ENCODE data around the gene RPL32. TPM values are rescaled to one million over a fixed set of nuclear protein-coding genes. Genes with fewer than 3 reads are reported as not detected.

The RPL32 gene
- total and polyA plus RNA-seq, 8 donors: 71.5 to 3,985 (median 2,039) TPM

- no peaks in the 10 kb centered on the region for H3K27me3 ChIP-seq
- H3K27ac ChIP-seq: peak overlapping the region; percentile 67 to 85 (median 84)
- WGBS, 5 donors: 0 to 2% (median 1%) methylated on average over 29 to 50 of the region's 50 CpGs
- H3K9me3 ChIP-seq: no peaks in the 10 kb centered on the region
- TF ChIP-seq CTCF (IDR thresholded peaks at IDR 0.05) (peak in 5 of 7 experiments; percentile 60 to 98 (median 80)), POLR2A (IDR thresholded peaks at IDR 0.05) (no peak), EP300 (IDR thresholded peaks at IDR 0.05) (no peak), POLR2AphosphoS5 (IDR thresholded peaks at IDR 0.05) (peak; percentile 19 to 52 (median 48))
- H3K4me3 ChIP-seq: peak overlapping the region; percentile 54 to 67 (median 58)
- intact Hi-C loops (cut with DNase I; ENCODE audit: low total_unique reads): no loop called here
- H3K36me3 ChIP-seq: peaks cover 0 to 49% (median 23%) of the 10 kb centered on the region in 4 donors
- DNase-seq: peak; percentile 98
- H3K4me1 ChIP-seq: peaks cover 6 to 19% (median 15%) of the 10 kb centered on the region in 4 donors
Measured at GRCh38 chr3:12810013-12810780, 31.2 kb downstream of the RPL32 start.

GRCh38 chr3:12809435-12809834 lies 31.9 kb downstream of the RPL32 start:
- intact Hi-C loops (cut with DNase I; ENCODE audit: low total_unique reads): no loop called here
- WGBS, 5 donors: 85 to 89% (median 86%) methylated on average over 5 of the region's 5 CpGs
- Histone ChIP-seq H3K27ac (peak overlapping the region in 4 of 5 donors; percentile 67 to 85 (median 80)), H3K27me3 (no peaks in the 10 kb centered on the region), H3K4me1 (peaks cover 6 to 19% (median 15%) of the 10 kb centered on the region in 4 donors), H3K4me3 (peak overlapping the region; percentile 54 to 67 (median 58)), H3K36me3 (peaks cover 0 to 49% (median 23%) of the 10 kb centered on the region in 4 donors), H3K9me3 (no peaks in the 10 kb centered on the region)
- TF ChIP-seq CTCF (IDR thresholded peaks at IDR 0.05): no peak
- no peak for TF ChIP-seq POLR2AphosphoS5 (IDR thresholded peaks at IDR 0.05)
- no peak for TF ChIP-seq POLR2A (IDR thresholded peaks at IDR 0.05)
- no peak for TF ChIP-seq EP300 (IDR thresholded peaks at IDR 0.05)
- DNase-seq: no peak

GRCh38 chr3:12809001-12809400 lies 32.4 kb downstream of the RPL32 start:
- no peaks in the 10 kb centered on the region for H3K9me3 ChIP-seq
- H3K4me1 ChIP-seq: peaks cover 6 to 19% (median 15%) of the 10 kb centered on the region in 4 donors
- peaks cover 0 to 49% (median 24%) of the 10 kb centered on the region in 4 donors for H3K36me3 ChIP-seq
- 87 to 99% (median 91%) methylated on average over 3 of the region's 3 CpGs for WGBS, 5 donors
- intact Hi-C loops (cut with DNase I; ENCODE audit: low total_unique reads): no loop called here
- DNase-seq: no peak
- no peak overlapping the region for H3K4me3 ChIP-seq
- TF ChIP-seq POLR2A (IDR thresholded peaks at IDR 0.05) (no peak), CTCF (IDR thresholded peaks at IDR 0.05) (no peak), EP300 (IDR thresholded peaks at IDR 0.05) (no peak), POLR2AphosphoS5 (IDR thresholded peaks at IDR 0.05) (no peak)
- H3K27me3 ChIP-seq: no peaks in the 10 kb centered on the region
- peak overlapping the region in 1 of 5 donors; percentile 85 for H3K27ac ChIP-seq

GRCh38 chr3:12808587-12808986 lies 32.8 kb downstream of the RPL32 start:
- TF ChIP-seq POLR2A (IDR thresholded peaks at IDR 0.05) (no peak), CTCF (IDR thresholded peaks at IDR 0.05) (no peak), EP300 (IDR thresholded peaks at IDR 0.05) (no peak), POLR2AphosphoS5 (IDR thresholded peaks at IDR 0.05) (no peak)
- Histone ChIP-seq H3K36me3 (peaks cover 0 to 54% (median 21%) of the 10 kb centered on the region in 4 donors), H3K27ac (peak overlapping the region in 1 of 5 donors; percentile 9), H3K4me1 (peaks cover 6 to 19% (median 15%) of the 10 kb centered on the region in 4 donors), H3K9me3 (no peaks in the 10 kb centered on the region), H3K27me3 (no peaks in the 10 kb centered on the region), H3K4me3 (no peak overlapping the region)
- WGBS, 5 donors: 55 to 84% (median 72%) methylated on average over 2 of the region's 2 CpGs
- intact Hi-C loops (cut with DNase I; ENCODE audit: low total_unique reads): no loop called here
- DNase-seq: no peak

All from stomach (tissue), 9 donors.